Raji (cell line): ENCODE data around the gene CCDC88C.

ENCODE experiments used
- POLR2A ChIP-seq: IDR thresholded peaks from 2 replicates; pipeline ENCODE4 v1.6.1; 2011; ENCODE audit warnings: low read depth, low read length, control low read depth; ENCODE audit not compliant: insufficient read depth

CCDC88C gene

GRCh38 chr14:91281346-91281745 lies 136.3 kb downstream of the CCDC88C start:
- no peak for TF ChIP-seq POLR2A

- TF ChIP-seq POLR2A: no peak
Observed at GRCh38 chr14:91280129-91280528, 137.5 kb downstream of the CCDC88C start.

GRCh38 chr14:91279354-91279753 lies 138.3 kb downstream of the CCDC88C start:
- TF ChIP-seq POLR2A: no peak

DNA sequence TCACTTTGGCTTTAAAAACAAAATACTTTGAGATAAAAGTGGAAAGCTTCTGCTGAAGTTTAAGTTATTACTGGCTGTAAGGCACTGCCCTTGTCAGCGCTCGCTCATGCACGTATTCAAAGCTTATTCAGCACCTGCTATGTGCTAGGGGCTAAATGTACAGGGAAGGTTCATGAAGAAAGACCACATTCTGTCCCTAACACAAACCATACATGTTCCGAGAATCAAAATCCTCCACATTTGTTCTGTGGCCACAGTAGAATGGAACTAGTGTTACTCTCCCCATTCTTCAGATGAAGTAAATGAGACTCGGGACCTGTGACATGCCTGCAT lies 139.3 kb downstream of the CCDC88C start:
- TF ChIP-seq POLR2A: no peak

- no peak for TF ChIP-seq POLR2A
Observed at GRCh38 chr14:91277546-91278382, 139.9 kb downstream of the CCDC88C start.

GRCh38 chr14:91274796-91275195 lies 142.8 kb downstream of the CCDC88C start:
- no peak for TF ChIP-seq POLR2A

GRCh38 chr14:91273885-91274273 lies 143.7 kb downstream of the CCDC88C start:
- no peak for TF ChIP-seq POLR2A

GRCh38 chr14:91273273-91273884 lies 144.2 kb downstream of the CCDC88C start:
- TF ChIP-seq POLR2A: no peak

DNA sequence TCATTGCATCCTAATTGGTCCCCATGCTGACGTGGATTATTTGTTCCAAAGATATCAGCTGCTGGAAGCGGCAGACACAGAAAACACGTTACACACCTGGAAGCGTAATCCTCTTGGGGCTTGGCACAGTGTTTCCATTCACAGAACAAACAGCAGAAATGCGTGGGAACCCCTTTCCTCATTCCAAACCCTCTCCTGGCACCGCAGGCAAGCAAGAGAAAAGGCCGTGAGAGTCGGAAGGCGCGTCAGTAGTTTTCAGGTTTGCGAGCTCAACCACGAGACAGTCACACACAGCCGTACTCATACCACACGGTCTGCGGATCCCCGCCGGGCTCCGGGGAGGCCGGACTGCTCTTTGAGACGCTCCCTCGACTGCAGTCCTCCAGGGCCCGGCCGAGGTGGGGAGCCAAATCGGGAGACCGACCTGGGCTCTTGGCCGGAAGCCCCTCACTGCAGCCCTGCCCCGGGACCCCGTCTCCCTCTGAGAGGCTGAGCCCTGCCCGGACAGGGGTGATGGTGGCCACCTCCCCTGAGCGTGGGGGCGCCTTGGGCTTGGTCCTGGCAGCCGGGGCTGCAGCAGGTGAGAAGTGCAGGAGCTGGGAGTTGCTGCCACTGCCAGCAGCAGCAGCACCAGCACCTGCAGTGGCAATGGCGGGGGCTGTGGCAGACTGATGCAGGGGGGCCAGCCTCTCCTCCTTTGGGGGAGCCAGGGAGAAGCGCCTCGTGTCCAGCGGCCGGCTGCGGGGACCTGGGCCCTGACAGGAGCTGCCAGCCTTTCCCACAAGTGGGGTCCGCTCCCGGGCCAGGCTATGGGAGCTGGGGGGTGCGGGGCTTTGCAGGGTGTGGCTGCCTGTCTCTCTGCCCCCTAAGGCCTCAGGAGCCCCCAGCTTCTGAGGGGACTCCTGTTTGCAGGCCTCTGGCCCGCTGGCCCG lies 145.0 kb downstream of the CCDC88C start:
- no peak for TF ChIP-seq POLR2A

DNA sequence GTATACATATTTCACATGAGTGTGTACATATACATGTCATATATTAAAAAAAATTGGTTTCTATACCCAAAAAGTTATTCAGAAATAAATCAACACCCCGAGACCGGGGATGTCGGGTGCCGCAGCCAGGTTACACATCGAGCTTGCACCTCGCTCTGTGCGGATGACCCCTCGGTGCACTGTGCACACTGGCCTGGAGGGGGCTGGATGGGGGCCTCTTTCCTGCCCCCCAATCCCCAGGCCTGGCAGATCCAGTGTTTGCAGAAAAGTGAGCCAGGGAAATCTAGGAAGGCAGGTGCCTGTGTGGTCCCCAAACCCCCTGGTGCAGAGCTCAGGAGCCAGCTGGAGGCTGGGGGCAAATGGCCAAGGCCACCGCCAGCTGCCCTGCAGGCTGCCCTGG lies 146.0 kb downstream of the CCDC88C start:
- TF ChIP-seq POLR2A: no peak

DNA sequence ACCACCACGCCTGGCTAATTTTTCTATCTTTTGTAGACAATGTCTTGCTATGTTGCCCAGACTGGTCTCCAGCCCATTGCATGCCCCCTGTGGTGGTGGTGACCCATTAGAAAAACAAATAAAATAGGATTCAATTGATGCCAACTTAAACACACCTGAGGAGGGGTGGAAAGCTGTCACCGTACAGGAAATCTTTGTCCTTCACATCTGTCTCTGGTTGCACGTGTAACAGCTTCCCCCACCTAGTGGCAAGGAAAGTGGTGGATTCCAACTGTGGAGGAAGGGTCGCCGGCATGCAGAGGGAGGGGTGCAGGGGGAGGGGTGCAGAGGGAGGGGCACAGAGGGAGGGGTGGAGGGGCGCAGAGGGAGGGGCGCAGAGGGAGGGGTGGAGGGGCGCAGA lies 147.0 kb downstream of the CCDC88C start:
- TF ChIP-seq POLR2A: no peak

DNA sequence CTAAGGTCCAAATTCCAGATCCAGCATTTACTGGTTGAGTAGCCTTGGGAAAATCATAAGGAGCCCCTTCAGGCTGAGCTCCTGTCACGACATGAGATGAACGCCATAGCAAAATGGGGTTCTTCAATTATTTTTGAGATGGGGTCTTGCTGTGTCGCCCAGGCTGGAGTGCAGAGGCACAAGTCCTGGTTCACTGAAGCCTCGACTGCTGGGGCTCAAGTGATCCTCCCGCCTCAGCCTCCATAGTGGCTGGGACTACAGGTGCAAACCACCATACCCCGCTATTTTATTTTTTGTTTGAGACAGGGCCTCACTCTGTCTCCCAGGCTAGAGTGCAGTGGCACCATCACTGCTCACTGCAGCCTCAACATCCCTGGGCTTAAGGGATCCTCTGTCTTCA lies 147.4 kb downstream of the CCDC88C start:
- TF ChIP-seq POLR2A: no peak

DNA sequence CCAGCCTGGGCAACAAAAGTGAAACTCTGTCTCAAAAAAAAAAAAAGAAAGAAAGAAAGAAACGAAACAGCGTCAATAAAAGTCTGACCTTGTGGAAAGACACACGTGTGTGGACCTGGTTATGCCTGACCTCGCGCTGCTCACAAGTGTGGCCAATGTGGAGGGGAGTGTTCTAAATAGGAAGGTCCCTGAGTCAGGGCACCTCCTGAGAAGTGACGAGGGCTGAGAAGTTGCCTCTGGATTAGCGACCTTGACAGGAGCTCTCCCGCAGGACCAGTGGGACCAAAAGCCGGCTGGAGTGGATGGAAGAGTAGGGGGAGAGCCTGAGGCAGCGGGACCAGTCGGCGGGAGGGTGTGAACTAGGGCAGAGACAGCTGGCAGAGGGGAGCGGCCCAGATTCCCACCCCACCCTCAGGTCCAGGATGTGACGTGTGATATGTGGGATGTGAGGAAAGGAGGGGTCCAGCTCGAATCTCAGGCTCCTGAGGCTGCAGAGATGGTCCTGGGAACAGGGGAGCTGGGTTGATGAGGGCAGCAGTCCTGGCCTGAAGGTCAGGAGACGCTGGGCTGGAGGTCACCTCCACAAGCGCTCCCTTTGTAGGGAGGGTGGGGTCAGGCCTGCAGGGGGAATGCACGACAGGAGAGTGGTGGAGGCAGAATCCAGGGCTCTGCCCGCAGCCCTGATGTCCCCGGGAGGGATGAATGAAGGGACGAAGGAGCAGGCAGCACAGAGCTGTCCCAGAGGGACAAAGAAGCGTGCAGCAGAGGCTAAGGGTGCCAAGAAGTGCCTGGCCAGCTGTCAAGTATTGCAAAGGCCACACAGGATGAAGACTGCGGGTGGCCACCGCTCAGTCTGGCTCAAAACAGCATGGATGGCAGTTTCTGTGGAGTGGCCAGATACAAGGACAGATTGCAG lies 148.3 kb downstream of the CCDC88C start:
- TF ChIP-seq POLR2A: no peak

- TF ChIP-seq POLR2A: no peak
Observed at GRCh38 chr14:91267965-91268437, 149.6 kb downstream of the CCDC88C start.

DNA sequence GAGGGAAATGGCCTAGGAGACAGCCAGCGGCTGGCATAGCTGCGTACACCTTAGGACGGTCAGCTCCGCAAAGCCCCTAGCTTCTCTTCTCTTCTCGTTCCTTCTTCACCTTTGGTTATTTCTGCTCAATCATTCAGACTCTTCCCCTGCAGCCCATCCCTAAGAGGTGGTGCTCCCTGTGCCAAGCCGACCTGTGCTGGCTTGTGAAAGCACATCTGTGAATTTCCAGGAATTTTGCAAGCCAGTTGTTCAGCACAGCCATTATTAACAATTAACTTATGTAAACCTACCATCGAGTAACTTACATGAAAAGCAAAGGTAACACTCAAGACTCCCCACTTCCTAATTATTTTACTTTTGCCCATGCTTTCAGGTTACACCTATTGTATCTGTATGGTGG lies 152.2 kb downstream of the CCDC88C start:
- no peak for TF ChIP-seq POLR2A
